SKM-1 treated with dmso at 0.1 percent for 144 hours (cell line): Measurements from ENCODE around the gene ZMPSTE24.
"Not testable (repeated sequence)": the region's sequence is repeated elsewhere in the genome, so short reads cannot be mapped to it uniquely, and the experiment has no call there.

ENCODE experiments used
- DNase-seq: peaks from one replicate; lab custom pipeline; 2025; ENCODE audit not compliant: unreplicated experiment; lab: John Stamatoyannopoulos, UW

The ZMPSTE24 gene

GRCh38 chr1:40257688-40258444 is at the start of gene ZMPSTE24:
Gene ZMPSTE24, plus strand, starts transcription at chr1:40258236. Its CDS starts 36 bp downstream, at chr1:40258272.
- DNase-seq, result peak; percentile 95

- no peak for DNase-seq
Observed at GRCh38 chr1:40210511-40211204, 47.4 kb upstream of the ZMPSTE24 start.

DNA sequence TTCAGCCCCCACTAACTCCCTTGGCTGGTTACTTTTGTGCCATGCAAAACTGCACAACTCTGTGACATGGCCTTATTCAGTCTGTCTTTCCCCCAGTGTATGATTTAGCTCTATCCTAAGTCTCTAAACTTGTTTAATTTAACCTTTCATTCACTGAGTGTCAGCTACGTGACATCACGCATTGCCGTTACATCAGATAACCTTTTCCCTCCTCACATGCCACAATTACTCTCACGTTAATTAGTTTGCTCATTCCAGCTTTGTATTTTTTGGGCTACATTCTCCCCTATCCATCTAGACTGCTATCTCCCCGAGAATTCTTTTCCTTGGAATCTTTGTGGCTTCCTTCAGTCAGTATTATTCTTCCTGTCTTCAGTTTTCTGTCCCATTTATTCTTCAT is 39.7 kb upstream of the ZMPSTE24 start:
- no peak for DNase-seq

DNA sequence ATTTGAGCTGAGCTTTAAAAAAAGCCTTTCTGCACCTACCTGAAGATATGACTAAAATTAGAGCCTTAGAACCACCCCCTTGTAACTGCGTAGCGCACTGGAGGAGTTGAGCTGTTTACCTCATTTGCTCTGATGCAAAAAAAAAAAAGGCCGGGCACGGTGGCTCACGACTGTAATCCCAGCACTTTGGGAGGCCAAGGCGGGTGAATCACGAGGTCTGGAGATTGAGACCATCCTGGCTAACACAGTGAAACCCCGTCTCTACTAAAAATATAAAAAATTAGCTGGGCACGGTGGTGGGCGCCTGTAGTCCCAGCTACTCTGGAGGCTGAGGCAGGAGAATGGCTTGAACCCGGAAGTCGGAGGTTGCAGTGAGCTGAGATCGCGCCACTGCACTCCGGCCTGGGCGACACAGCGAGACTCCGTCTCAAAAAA is 36.5 kb upstream of the ZMPSTE24 start:
- DNase-seq, result not testable (repeated sequence)

DNA sequence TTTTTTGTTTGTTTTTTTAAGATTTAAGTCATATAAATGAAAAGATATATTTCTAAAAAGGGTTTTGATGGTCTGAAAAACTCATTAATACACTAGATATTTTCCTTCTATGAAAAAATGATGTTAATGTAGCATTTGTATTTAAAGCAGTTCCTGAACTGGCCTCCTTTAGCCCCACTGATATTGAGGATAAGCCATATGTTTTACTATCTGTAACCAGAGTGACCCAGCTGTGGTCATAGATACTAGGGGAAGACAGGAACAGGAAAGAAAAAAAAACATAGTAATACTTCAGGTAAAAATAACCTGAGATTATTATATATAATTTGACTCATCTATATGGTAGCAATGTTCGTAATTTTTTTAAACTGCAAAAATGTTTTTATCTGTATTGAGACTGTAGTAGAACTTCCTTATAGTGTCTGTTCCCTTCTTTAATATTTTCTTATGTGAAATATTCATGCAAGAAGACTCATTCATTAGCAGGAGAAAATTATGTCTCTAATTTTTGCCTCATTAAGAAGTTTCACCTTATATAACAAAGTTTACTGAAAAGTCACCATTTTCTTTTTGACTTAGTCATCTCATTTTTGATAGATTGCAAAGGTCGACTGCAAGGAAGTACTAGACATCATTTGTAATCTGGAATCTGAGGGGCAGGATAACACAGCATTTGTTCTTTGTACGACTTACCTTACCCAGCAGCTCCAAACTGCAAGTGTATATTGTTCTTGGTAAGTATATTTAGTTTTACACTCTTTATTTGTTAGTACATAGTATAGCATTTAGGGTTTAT is 35.9 kb upstream of the ZMPSTE24 start:
- no peak for DNase-seq

- no peak for DNase-seq
Observed at GRCh38 chr1:40224040-40224439, 34.0 kb upstream of the ZMPSTE24 start.

DNA sequence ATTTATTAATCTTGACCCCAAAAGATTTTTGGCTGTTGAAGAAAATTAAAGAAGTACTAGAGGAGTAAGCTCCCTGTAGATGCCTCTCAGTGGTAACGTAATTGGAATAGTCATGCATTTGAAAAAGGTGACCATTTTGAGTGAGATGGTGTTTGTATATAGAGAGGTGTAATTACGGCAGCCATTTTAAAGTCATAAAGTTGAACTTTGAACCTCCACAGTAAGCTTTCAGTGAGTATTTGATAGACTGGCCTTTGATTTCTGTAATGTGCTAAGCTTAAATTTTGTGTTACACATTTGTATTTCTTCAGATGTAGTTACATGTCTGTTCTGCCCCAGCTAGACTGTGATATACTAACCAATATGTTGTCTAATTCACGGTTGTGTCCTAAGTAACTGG is 31.8 kb upstream of the ZMPSTE24 start:
- no peak for DNase-seq

GRCh38 chr1:40232444-40232843 is 25.6 kb upstream of the ZMPSTE24 start:
- no peak for DNase-seq

DNA sequence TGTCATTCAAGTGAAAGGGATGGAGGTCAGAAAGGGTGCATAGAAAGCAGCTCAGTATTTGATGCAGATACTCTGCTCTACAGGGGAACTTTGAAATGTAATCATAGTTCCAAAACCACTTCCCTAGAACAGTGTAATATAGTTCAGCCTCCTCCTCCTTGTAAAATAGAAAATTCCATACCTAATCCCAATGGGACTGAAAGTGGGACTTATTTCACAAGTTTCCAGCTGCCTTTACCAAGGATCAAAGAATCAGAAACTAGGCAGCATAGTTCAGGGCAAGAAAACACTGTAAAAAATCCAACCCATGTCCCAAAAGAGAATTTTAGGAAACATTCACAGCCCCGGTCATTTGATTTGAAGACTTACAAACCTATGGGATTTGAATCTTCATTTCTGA is 18.4 kb upstream of the ZMPSTE24 start:
- DNase-seq, result no peak

DNA sequence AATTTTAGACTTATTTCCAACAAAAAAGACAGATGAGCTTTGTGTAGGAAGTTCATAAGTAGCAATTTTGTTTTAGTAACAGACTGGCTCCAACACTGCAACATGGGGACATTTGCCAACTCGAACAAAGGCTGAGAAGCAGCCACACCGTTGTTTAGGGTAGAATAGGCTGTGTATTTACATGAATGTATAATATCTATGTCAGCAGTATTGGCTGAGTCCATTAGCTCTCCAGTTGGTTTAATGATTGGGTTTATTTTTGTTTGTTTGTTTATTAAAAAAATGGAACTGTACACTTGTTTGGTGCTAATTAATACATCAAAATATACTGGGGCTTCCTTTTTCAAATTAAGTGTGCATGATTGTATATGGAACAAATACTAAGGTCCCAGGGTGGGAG is 17.6 kb upstream of the ZMPSTE24 start:
- no peak for DNase-seq

GRCh38 chr1:40241362-40241761 is 16.7 kb upstream of the ZMPSTE24 start:
- no peak for DNase-seq

- DNase-seq, result no peak
Observed at GRCh38 chr1:40243351-40243750, 14.7 kb upstream of the ZMPSTE24 start.

DNA sequence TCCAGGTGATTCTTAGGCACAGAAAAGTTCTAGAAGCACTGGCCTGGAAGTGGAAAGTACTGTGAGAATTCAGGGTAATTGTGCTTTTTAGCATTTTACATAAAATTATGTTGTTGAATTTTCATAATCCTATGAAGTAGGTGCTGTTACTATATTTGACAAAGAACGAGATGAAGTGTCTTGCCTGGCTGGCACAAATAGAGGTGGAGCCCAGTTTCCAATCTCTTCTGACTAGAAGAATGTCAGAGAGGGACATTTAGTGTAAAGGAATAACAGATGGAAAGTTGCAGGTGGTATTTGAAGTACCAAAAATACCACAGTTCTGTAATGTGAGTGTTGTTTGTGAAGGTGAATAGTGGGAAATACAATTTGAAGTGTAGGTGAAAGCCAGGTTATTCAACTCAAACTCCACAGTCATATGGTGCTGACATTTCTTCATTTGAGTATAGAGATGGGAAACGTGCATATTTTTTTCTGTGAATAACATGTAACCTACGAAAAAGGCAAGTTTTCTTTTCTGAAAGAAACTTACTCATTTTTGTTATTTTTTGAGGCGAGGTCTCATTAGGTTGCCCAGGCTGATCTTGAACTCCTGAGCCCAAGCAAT is 13.8 kb upstream of the ZMPSTE24 start:
- DNase-seq, result no peak

GRCh38 chr1:40245686-40246085 is 12.3 kb upstream of the ZMPSTE24 start:
- no peak for DNase-seq

- no peak for DNase-seq
Observed at GRCh38 chr1:40247655-40248054, 10.4 kb upstream of the ZMPSTE24 start, which contains the start of gene TMCO2. Gene TMCO2, plus strand, starts transcription at chr1:40247937. Its CDS starts 57 bp downstream, at chr1:40247994.

DNA sequence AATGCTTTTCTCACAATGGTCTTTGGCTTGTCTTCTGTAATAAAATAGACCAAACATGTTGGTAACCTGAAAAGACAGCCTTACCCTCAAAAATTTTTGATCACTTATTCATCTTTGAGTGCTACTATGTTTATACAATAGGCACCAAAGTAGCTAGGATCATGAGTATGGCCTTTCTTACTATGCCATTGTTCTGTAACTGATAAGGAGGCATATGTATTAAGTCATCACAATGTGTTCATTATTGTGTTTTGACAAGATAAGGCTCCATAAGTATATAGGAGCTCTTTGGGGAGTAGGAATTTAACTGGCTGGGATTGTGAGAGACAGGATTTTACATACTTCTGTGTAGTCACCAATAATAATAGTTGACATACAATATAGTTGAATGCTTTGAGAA is 9.6 kb upstream of the ZMPSTE24 start:
- DNase-seq, result no peak

- no peak for DNase-seq
Observed at GRCh38 chr1:40251456-40251855, 6.6 kb upstream of the ZMPSTE24 start.

DNA sequence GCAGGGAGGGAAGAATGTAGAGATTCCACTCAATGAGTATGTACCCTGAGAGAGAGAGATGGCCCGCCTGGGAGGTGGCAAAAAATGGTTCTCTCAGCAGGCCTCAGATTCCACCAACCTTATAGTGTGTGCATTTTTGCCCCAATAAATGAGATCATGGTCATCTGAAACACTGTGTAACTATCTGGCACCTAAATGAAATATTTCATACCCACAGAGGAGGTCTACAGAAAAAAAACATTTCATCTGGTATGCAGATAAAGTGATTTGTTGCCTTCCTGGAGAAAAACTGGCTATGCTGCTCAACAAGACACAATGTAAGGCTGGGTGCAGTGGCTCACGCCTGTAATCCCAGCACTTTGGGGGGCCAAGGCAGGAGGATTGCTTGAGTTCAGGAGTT is 5.4 kb upstream of the ZMPSTE24 start:
- no peak for DNase-seq

- no peak for DNase-seq
Observed at GRCh38 chr1:40255231-40255630, 2.8 kb upstream of the ZMPSTE24 start.

GRCh38 chr1:40256401-40257084 is 1.5 kb upstream of the ZMPSTE24 start:
- DNase-seq, result no peak

- DNase-seq, result no peak
Observed at GRCh38 chr1:40257313-40257687, 736 bp upstream of the ZMPSTE24 start.
